ENCODE measurements around the gene DPYSL4. TPM values are rescaled to one million over a fixed set of nuclear protein-coding genes. Genes with fewer than 3 reads are reported as not detected.

Gene DPYSL4
- total RNA-seq, 4 donors from 2014 or later: 0.22 to 0.94 (median 0.34) TPM; not detected in 1

DNA sequence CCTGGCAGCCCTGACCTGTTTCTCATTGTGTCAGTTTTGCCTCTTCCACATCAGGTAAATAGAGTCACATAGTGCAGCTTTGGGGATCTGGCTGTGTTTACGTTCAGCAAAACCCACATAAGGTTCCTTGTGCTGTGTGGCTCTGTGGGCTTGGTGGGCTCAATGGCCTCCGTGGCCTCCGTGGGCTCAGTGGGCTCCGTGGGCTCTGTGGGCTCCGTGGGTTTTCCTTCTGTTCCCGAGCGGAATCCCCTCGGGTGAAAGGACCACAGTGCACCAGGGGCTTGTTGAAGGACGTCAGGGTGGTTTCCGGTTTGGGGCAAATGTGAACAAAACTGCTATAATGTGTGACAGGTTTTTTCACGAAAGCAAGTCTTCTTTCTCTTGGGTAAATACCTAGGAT, 12.5 kb upstream of the DPYSL4 start:
- TF ChIP-seq, protein P1, sequence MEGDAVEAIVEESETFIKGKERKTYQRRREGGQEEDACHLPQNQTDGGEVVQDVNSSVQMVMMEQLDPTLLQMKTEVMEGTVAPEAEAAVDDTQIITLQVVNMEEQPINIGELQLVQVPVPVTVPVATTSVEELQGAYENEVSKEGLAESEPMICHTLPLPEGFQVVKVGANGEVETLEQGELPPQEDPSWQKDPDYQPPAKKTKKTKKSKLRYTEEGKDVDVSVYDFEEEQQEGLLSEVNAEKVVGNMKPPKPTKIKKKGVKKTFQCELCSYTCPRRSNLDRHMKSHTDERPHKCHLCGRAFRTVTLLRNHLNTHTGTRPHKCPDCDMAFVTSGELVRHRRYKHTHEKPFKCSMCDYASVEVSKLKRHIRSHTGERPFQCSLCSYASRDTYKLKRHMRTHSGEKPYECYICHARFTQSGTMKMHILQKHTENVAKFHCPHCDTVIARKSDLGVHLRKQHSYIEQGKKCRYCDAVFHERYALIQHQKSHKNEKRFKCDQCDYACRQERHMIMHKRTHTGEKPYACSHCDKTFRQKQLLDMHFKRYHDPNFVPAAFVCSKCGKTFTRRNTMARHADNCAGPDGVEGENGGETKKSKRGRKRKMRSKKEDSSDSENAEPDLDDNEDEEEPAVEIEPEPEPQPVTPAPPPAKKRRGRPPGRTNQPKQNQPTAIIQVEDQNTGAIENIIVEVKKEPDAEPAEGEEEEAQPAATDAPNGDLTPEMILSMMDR (IDR thresholded peaks at IDR 0.05; ENCODE audit: low read depth): no peak

DNA sequence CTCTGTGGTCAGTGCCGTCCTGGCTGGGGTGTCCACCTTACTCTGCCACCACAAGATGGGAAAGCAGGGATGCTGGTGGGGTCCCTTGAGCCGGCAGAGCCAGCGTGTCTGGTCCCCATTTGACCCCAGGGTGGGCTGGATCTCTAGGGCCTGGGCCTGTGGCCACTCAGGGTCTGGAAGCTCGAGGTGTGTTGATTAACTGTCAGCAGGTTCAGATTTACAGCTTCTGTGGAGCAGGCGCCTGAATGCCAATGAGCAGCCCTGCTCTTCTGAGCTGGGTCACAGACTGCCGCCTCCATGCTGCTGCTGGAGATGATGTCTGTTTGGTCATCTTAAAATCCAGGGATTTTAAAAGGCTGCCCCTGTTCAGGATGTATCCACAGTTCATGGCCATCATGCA, 11.3 kb upstream of the DPYSL4 start:
- TF ChIP-seq, protein P1 (IDR thresholded peaks at IDR 0.05; ENCODE audit: low read depth): no peak

DNA sequence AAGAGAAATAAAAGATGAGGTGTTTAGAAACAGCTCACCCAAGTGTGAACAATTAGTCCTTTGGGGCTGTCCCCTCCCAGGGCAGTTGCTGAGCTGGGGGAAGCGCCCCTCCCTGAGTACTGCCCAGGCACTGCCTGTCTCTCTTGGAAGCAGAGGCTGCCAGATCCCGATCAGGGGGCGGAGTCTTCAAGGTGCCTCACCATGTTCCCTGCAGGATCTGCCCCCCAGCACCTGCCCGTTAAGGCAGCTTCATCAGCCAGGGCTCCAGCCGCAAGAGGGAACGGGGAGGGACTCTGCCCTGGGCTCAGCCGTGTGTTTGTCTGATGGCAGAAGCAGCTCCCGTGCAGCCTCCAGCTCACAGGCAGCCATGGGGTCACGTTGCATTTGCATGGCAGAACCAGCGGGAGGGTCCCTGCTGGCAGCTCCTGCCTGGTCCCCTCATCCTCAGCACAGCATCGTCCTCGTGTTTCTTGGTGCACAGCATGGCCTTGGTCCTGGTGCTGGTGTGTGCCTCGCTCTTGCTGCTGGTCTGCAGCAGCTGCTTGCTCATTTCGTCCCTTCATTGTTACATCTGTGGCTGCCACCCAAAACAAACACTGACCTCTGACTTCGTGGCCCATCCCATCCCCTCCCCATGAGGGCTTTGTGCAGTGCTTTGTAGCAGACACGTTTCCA, 10.7 kb upstream of the DPYSL4 start:
- TF ChIP-seq, protein P1 (IDR thresholded peaks at IDR 0.05; ENCODE audit: low read depth): no peak

DNA sequence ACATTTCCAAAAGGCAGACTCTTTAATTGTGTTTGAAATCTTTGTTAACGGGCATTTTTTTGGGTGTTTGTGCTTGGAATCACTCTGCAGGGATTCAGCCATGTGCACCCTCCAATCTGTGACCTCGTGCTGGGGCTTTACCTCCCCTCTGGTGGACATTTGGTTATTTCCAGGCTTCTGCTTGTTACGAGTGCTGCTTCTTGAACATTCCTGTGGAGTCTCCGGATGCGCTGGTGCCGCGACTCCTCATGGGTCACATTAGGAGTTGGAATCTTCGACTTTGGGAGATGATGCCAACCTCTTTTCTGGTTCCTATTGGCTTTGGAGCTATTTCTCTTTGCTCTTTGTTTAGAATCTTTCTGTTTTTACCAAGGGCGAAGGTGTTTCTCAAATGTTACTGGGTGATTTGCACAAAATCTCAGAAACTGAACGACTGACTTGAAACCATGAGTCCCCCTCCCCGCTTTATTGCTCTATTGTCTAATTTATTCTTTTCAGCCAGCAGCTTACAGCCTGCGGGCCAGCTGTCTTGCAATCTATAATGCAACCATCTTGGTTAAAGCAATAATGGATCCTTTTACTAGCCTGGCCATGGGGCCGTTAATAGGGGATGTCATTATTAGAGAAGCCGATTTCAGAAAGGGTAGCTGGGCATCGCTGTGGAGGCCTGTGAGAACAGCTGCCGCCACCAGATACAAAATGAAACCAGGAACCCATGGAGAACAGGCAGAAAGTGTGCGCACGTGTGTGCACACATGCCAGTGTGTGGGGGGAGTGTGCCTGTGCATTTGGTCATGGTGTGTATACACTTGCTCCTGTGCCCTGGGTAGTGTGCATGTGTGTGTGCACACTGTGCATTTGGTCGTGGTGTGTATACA, 9.9 kb upstream of the DPYSL4 start:
- TF ChIP-seq, protein P1 (IDR thresholded peaks at IDR 0.05; ENCODE audit: low read depth): no peak

DNA sequence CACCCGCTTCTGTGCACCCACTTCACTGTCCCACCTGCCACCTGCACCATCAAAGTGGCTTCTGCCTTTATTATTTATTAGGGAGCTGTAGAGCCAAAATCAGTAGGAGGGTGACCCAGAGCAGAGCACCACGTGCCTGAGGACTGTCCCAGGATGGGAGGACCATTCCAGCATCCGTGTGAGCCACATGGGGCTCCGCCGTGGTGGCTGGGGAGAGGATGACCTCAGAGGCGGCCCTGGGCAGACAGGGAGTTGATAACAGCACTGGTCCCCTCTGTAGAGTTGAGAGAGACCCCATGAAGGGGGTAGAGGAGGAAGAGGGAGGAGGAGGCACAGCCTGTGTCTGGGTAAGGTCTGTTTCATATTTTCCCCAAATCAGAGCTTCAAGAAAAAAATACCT, 8.7 kb upstream of the DPYSL4 start:
- TF ChIP-seq, protein P1 (IDR thresholded peaks at IDR 0.05; ENCODE audit: low read depth): no peak

DNA sequence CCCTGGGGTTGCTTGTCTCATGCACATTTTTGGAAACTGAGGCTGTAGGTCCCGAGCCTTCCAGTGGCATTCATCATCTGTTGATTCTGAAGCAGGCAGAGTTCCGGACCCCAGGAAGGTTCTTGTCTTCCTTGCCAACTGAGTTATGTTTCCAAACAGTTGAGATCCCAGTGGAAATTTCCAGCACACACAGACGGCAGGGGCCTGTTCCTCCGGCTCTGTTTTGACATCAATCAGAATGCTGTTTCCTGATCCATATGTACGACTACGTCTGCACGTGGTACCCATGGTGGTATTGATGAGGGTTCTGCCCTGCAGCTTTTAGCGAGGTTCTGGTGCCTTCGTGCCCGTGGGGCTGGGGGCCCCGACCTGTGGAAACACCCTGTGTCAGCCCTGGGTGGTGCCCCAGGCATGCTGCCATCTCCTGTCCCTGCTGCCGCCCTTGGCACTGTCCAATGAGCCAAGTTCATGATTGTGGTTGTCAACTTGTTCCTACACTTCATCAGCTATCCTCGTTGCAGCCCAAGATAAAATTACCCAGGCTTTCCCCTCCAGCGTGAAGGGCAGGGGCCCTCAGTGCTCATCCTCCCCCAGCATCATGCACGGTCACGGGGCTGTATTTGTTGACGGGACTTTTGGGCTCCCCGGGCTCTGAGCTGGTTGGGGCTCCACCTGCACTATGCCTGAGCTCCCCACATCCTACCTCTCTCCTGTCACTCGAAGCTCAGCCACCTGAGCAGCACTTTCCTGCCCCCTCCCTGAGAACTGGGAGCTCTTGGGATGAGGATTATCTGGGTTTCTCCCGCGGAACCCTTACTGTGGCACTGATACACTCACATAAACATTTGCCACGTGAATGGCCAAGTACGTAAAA, 7.8 kb upstream of the DPYSL4 start:
- TF ChIP-seq, protein P1 (IDR thresholded peaks at IDR 0.05; ENCODE audit: low read depth): no peak
